ENCODE data around the gene SHFL.

SHFL gene

GRCh38 chr19:10085641-10086590, at the start of gene SHFL:
SHFL (plus strand) TSS chr19:10086317; CDS start chr19:10086428, 111 bp downstream.
- DNase-seq (ENCODE audit: low read depth) = peak; percentile 74

DNA sequence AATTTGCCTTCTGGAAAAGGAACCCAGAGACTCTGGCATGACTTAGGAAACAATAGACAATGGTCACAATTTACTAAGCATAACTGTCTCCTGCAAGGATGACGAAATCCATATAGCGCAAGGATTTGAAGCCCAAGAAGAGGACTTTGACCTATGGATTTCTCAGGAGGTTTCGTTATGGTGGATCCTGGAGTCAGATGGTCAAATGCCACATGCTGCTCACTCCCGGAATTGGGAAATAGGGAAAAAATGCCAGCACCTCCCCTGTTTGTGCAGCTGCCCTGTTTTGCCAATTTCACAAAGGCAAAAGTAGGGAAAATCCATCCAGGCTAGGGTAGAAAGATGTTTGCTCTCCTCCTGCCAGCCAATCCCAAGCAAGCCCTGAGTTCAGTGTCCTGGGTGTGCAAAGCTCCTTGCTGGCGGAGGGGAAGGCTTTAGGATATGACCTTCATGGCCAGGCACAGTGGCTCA, 49.5 kb upstream of the SHFL start:
- no peak for DNase-seq (ENCODE audit: low read depth)

DNA sequence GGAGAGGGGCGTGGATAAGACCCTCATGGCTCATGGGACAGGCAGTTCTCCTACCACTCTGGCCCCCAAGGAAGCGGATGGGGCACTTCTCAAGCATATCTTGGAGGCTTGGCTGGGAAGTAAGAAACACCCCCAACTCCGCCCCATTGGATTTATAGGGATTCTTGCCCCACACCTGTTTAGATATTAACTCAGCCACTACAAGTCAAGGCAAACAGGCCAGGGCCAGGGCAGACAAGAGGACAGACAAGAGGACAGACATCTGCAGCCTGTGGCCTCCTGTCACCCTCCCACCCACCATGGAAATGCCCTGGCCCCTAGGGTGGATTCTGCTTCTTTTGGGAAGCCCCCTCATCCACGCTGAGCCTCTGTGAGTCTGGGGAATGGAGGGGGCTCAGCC, 48.8 kb upstream of the SHFL start:
- no peak for DNase-seq (ENCODE audit: low read depth)

DNA sequence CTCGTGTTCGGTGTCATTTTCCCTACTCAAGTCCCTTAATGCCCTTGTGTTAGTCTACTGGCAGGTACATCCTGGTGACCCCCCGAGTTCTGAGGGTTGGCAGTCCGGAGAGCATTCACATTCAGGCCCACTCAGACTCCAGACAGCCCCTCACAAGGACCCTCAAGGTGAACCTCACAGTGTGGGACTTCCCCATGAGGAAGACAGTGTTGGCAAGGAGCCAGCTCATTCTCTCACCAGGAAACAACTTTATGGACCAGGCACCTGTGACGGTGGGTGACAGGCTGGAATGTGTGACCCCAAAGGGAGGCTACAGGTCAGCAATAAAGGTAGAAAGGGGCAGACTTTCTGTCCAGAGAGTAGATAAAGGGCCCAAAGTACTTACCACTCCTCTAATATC, 48.3 kb upstream of the SHFL start:
- DNase-seq (ENCODE audit: low read depth) = no peak

DNA sequence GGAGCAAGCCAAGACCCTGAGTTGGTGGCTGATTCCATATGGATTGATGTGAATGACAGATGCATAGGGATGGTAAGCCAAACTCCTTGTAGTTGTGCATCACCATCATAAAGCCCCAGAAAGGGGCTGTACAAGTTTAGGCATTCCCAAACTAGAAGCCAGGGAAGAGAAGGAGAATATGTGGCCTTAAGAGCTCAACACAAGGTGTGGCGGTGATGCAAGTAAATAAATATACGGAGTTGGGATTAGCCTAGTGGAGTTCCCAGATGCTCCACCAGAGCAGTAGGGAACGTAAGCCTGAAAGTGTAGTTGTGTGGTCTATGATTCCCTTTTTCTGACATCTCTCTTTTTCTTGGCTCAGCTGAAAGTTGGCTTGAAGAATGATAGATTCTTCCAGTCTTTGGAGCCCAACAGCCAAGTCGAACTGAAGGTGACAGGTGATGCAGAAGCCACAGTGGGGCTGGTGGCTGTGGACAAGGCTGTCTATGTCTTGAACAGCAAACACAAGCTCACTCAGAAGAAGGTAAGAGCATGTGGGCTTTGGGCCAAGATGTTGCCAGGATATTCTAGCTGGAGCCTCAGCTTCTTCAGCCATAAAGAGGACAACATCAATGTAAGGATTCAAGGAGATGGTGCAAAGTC, 42.7 kb upstream of the SHFL start:
- no peak for DNase-seq (ENCODE audit: low read depth)

DNA sequence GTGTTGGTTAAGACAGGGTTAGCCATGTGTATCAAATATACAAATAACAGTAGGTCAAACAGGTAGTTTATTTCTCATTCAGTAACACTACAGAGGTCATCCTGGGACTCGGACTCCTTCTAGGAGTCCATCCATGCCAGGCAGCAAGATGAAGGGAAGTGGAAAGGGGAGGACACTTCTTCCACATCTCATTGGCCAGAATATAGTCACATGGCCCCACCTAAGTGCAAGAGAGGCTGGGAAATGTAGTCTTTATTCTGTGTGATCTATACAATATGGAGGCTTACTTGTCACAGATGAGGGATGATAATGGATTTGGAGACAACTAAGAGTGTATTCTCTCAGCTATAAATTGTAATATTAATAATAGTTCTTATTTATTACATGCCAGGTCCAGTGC, 41.7 kb upstream of the SHFL start:
- DNase-seq (ENCODE audit: low read depth) = no peak

DNA sequence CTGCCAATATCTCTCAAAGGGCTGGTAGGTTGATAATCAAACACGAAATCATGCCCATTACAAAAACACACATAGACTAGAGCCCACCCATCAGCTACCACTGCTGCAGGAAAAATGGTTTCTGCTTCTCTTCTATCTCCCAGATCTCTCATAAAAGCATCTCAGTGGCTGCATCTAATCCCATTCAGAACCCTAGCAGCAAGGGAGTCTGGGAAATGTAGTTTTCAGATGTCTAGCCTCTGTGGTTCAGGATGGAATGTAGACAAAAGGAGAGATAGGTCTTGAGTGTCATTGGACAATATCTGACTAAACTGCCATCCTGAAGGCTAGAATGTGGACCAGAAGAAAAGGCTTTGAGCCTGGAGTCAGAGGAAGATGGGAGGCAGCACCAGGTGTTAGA, 40.7 kb upstream of the SHFL start:
- DNase-seq (ENCODE audit: low read depth) = no peak

DNA sequence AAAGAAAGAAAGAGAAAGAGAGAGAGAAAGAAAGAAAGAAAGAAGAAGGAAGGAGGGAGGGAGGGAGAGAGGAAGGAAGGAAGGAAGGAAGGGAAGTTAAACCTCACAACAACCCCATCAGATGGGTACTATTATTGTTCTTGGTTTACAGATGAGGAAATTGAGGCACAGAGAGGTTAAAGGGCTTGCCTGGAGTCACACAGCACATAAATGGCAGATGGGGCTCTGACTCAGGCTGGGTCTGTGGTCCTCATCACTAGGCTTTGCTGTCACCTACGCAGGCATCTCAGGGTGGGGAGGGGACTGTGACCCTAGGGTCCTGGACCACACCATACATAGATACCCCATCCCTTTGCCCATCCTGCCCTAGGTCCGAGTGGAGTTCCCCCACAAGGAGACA, 36.5 kb upstream of the SHFL start:
- DNase-seq (ENCODE audit: low read depth) = no peak

DNA sequence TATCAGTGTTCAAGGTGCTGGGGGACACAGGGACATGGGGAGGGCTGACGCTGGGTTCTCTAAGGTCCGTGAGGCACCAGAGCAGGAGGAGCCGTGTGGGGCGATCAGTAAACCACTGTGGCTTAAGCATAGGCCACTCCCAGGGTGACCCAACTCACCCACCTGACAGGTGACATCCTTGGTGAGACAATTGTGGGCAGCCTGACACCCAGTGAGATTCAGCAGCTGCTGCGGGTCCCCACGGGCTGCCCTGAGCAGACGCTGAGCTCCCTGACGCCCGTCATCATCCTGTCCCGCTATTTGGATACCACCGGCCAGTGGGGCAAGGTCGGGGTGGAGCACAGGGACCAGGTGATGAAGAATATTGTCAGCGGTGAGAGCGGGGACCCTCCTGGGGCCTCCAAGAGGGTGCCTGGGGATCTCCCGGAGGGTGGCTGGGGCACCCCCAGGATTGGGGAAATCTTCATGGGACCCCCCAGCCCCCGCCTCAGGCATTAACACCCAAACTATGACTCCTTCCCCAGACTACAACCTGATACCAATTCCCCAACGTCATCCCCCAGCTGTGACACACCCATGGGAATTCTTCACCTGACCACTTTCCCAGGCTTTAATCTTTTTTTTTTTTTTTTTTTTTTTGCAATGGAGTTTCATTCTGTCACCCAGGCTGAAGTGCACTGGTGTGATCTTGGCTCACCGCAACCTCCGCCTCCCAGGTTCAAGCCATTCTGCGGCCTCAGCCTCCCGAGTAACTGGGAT, 33.3 kb upstream of the SHFL start:
- no peak for DNase-seq (ENCODE audit: low read depth)

DNA sequence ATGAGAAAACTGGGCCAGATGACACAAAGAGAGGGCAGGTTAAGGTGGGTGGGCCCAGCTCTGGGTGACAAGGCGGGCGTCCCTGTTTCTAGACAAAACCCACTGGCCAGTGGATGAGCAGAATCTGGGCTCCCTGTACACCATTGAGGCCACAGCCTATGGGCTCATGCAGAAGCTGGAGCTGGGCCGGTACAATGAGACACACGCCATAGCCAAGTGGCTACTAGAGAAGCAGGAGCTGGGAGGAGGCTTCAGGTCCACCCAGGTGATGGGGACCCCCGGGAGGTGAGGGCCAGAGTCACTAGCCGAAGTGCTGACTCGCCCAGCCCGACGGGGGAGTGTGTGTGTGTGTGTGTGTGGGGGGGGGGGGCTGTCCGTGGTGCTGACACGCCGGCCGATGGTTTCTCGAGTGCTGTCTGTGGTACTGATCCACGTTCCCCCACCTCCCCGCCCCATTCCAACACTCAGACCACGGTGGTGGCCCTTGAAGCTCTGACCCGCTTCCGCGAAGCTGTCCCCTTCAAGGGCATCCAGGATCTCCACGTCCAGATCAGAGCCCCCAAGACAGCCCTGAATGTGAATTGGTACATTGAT, 24.3 kb upstream of the SHFL start:
- no peak for DNase-seq (ENCODE audit: low read depth)

DNA sequence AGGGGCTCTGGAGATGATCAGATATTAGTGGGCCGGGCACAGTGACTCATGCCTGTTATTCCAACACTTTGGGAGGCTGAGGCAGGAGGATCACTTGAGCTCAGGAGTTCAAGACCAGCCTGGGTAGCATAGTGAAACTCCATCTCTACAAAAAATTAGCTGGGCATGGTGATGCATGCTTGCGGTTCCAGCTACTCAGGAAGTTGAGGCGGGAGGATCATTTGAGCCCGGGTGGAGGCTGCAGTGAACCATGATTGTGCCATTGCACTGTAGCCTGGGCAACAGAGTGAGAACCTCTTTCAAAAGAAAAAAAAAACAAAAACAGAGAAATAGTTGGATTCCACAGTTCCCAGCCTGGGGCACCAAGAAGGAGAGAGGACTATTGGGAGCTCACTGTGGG, 17.9 kb upstream of the SHFL start:
- no peak for DNase-seq (ENCODE audit: low read depth)

DNA sequence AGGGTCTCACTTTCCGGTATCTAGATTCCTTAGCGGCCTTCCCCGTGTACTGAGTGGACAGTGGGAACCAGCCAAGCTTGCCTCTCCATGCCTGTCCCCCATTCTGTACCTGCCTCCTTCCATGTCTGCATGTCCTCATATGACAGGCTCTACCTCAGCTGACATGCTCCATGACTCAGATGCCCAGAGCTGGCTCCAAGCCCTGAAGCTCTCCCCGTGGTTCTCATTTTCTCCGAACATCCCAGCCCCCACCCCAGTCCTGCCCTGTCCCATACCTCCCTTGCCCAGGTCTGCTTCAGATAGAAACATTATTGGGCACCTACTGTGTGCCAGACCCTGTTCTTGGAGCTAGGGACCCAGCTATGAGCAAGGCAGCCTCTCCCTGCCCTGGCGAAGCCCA, 17.1 kb upstream of the SHFL start:
- DNase-seq (ENCODE audit: low read depth) = no peak

DNA sequence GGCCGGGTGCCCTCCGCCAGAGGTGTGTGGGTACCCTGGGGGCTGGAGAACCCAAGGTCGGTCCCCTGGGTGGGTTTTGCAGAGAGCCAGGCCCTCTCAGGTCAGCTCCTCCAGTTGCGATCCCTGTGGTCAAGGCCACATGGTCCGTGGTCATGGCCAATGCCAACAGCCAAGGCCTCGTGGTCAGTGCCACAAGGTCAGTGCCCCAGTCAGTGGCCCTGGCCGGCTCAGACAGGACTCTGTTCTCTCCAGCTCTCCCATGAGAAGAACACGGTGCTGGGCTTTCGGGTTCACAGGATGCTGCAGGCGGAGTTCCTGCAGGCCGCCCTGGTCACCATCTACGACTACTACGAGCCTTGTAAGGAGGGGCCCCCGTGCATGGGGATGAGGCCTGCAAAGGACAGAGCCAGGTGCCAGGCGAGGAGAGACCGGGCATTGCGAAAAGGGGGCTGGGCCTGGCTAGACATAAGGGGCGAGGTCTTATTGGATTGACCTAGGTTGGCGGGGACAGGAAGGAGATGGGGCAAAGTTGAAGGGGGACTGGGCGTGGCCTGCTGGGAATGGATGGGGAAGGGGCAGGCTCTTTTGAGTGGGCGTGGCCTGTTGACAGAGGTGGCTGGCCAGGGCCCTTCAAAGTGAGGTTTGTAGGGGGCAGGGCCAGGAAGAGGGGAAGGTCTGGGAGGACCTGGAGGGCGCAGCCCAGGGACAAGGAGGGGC, 15.2 kb upstream of the SHFL start:
- no peak for DNase-seq (ENCODE audit: low read depth)

DNA sequence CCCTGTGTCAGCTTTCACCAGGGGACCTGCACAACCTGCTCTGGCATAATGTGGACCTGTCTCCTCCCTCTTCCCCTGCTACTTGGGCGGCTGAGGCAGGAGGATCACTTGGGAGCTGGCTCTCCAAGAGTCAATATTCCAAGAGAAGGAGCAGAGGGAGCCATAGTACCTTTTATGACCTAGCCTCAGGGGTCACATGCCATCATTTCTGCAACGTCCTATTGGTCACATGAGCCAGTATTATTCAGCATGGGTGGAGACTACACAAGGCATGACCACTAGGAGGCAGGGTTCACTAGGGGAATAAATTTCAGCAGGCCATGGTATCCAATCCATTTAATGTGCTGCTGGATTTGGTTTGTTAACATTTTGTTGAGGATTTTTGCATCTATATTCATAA, 12.0 kb upstream of the SHFL start:
- DNase-seq (ENCODE audit: low read depth) = no peak

DNA sequence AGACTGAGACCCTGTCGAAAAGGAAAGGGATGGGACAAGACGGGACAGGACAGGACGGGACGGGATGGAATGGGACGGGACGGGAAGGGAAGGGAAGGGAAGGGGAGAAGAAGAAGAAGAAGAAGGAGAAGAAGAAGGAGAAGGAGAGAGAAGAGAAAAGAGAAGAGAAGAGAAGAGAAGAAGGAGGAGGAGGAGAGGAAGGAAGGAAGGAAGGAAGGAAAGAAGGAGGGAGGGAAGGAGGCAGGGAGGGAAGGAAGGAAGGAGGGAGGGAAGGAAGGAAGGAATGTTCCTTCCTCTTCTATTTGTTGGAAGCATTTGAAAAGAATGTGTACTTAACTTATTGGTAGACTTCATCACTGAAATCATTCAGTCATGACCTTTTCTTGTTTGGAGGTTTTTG, 9.6 kb upstream of the SHFL start:
- no peak for DNase-seq (ENCODE audit: low read depth)

- no peak for DNase-seq (ENCODE audit: low read depth)
Measured at GRCh38 chr19:10078329-10078728, 7.8 kb upstream of the SHFL start.

DNA sequence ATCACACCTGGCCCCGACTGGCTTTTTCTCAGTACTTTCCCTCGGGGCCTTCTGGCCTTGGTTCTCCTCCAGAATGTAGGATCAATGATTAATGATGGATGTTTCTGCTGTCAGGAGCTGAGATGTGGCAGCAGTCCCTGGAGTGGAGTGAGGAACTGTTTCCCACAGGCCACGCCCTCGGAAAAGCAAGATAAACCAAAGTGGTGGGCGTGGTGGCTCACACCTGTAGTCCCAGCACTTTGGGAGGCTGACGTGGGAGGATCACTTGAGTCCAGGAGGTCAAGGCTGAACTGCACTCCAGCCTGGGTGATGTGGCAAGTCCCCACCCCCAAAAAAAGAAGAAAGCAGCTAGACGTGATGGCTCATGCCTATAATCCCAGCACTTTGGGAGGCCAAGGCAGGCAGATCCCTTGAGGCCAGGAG, 7.1 kb upstream of the SHFL start:
- no peak for DNase-seq (ENCODE audit: low read depth)

- no peak for DNase-seq (ENCODE audit: low read depth)
Measured at GRCh38 chr19:10083911-10084310, 2.2 kb upstream of the SHFL start.

GRCh38 chr19:10084803-10085202, 1.3 kb upstream of the SHFL start:
- no peak for DNase-seq (ENCODE audit: low read depth)

DNA sequence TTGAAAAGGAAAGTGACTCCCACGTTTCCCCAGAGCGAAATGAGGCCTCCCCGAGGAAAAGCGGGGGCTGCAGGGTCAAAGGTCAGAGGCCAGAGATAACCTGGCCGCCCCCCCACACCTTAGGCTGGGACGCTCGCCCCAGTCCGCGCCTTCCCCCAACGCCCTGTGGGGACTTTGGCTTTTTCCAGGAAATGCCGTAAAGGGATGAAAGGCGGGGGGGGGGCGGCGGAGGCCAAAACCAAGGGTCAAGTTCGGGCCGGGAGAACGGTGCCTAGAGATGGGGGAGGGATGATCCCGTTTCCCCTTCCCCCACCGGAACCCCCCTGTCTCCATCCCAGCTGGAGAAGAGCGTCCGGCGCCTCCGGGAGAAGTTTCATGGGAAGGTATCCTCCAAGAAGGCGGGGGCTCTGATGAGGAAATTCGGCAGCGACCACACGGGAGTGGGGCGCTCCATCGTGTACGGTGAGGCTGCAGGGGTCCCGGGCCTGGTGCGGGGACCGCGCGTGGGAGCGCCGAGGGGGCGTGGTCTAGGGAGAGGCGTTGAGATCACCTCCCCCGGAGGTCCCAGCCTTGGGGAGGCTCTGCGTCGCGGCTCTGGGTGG, 575 bp downstream of the SHFL start:
- DNase-seq (ENCODE audit: low read depth) = no peak

All from activated T-helper 9 cell treated with anti-CD3 and anti-CD28 coated beads, Interleukin-2, amount 50 U/mL, for 16 hours (primary cell).